ENCODE data around the gene RXRG.

RXRG gene

DNA sequence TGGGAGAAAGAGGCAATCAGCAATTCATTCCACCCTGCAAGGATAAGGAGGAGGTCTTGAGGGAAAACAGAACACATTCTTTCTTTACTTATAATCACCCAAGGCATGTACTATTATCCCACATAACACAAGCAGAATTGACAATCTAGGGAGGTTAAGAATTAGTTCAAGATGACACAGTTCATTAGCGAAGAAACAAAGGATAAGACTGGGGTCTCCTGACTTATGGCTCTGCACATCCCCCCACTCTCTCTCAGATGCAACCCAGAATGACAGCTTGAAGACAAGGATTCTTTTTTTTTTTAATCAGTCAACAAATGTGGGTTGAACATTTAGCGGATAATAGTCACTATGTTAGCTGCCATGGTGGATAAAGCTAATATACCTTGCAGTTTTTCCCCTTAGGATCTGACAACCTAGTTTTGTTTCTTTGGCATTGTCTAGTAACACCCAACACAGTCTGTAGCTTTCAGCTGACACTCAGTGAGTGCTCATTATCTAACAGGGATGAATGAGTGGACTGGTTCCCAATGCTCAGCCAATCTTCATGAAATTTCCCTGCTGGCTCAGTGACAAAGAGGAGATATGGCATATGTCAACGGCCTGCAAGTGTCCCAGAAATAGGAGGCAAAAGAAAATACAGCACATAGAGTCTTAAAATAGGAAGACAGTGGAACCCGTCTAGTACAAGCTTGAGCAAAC lies 35.1 kb downstream of the RXRG start:
- DNase-seq (ENCODE audit: low spot score) = no peak

GRCh38 chr1:165408518-165408917 lies 36.4 kb downstream of the RXRG start:
- Histone ChIP-seq H3K4me3 (ENCODE audit: severe bottlenecking) (no peak overlapping the region), H3K4me1 (ENCODE audit: insufficient read depth, poor library complexity, severe bottlenecking) (no peaks in the 10 kb centered on the region), H3K36me3 (ENCODE audit: low read depth) (no peaks in the 10 kb centered on the region), H3K27me3 (ENCODE audit: insufficient read depth, poor library complexity, severe bottlenecking) (no peaks in the 10 kb centered on the region), H3K9me3 (ENCODE audit: severe bottlenecking) (no peaks in the 10 kb centered on the region), H3K27ac (ENCODE audit: poor library complexity, severe bottlenecking) (no peak overlapping the region)
- TF ChIP-seq CTCF (IDR thresholded peaks at IDR 0.05; ENCODE audit: poor library complexity, severe bottlenecking) = peak; percentile 22
- ATAC-seq (ENCODE audit: low read depth) (peak; percentile 43; the same call in 1 of the 3 replicates), DNase-seq (ENCODE audit: low spot score) (no peak)

More for the DNA sequence above, 35.1 kb downstream of the RXRG start:
- no peak overlapping the region for H3K27ac ChIP-seq (ENCODE audit: poor library complexity, severe bottlenecking)
- ATAC-seq (ENCODE audit: low read depth) = no peak
- H3K36me3 ChIP-seq (ENCODE audit: low read depth) = no peaks in the 10 kb centered on the region
- no peak overlapping the region for H3K4me3 ChIP-seq (ENCODE audit: severe bottlenecking)
- H3K9me3 ChIP-seq (ENCODE audit: severe bottlenecking) = no peaks in the 10 kb centered on the region
- H3K4me1 ChIP-seq (ENCODE audit: insufficient read depth, poor library complexity, severe bottlenecking) = no peaks in the 10 kb centered on the region
- H3K27me3 ChIP-seq (ENCODE audit: insufficient read depth, poor library complexity, severe bottlenecking) = no peaks in the 10 kb centered on the region
- TF ChIP-seq CTCF (IDR thresholded peaks at IDR 0.05; ENCODE audit: poor library complexity, severe bottlenecking) = no peak

- TF ChIP-seq CTCF (IDR thresholded peaks at IDR 0.05; ENCODE audit: poor library complexity, severe bottlenecking) = no peak
- Histone ChIP-seq H3K4me3 (ENCODE audit: severe bottlenecking) (no peak overlapping the region), H3K36me3 (ENCODE audit: low read depth) (no peaks in the 10 kb centered on the region), H3K9me3 (ENCODE audit: severe bottlenecking) (no peaks in the 10 kb centered on the region), H3K27ac (ENCODE audit: poor library complexity, severe bottlenecking) (no peak overlapping the region), H3K27me3 (ENCODE audit: insufficient read depth, poor library complexity, severe bottlenecking) (no peaks in the 10 kb centered on the region), H3K4me1 (ENCODE audit: insufficient read depth, poor library complexity, severe bottlenecking) (no peaks in the 10 kb centered on the region)
- no peak for DNase-seq (ENCODE audit: low spot score)
- ATAC-seq (ENCODE audit: low read depth) = no peak
These were observed 37.5 kb downstream of the RXRG start for GRCh38 chr1:165407398-165407797.

DNA sequence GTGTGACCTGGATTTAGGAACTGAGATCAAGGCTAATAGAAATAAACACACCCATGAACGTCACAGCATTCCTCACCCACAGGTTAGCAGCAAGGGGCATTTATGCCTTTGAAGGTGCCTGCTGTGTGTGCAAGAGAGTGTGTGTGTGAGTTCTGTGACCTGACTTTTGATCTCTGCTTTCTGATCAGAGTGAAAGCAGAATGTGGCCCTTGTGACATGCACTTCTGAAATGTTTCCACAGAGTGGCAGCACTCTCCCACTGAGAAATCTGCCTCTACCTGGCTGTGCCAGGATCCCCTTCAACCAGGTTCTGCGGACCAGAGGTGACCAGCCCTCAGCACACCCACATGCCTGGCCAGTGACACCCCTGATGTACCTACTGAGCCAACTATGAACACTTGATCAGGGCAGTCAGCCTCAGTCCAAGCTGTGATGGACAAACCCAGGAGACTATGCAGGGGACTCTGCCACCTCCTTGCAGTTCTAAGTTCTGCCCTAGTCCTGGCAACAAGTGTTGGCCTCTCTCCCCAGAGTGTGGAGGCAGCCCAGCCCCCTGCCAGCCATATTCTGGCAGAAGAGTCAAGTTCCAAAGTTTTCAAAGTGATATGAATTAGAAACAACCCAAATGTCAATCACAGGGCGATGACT lies 41.0 kb downstream of the RXRG start:
- H3K4me1 ChIP-seq (ENCODE audit: insufficient read depth, poor library complexity, severe bottlenecking) = no peaks in the 10 kb centered on the region
- H3K36me3 ChIP-seq (ENCODE audit: low read depth) = no peaks in the 10 kb centered on the region
- no peak overlapping the region for H3K27ac ChIP-seq (ENCODE audit: poor library complexity, severe bottlenecking)
- peak; percentile 62 for TF ChIP-seq CTCF (IDR thresholded peaks at IDR 0.05; ENCODE audit: poor library complexity, severe bottlenecking)
- H3K27me3 ChIP-seq (ENCODE audit: insufficient read depth, poor library complexity, severe bottlenecking) = no peaks in the 10 kb centered on the region
- H3K4me3 ChIP-seq (ENCODE audit: severe bottlenecking) = no peak overlapping the region
- peak; percentile 71; the same call in 2 of the 3 replicates for ATAC-seq (ENCODE audit: low read depth)
- no peaks in the 10 kb centered on the region for H3K9me3 ChIP-seq (ENCODE audit: severe bottlenecking)
- DNase-seq (ENCODE audit: low spot score) = no peak

Measured in RWPE2 (cell line).